GM20000 (cell line): Measurements from ENCODE around the gene THAP4.

Experiments used
- DNase-seq: peaks from one replicate; pipeline ENCODE4 v3.0.0; 2012; ENCODE audit warnings: low spot score
- TF ChIP-seq, protein P1 (sequence below): IDR thresholded peaks from 2 replicates; pipeline ENCODE4 v1.5.1; 2012; ENCODE audit warnings: mild to moderate bottlenecking, control low read depth; ENCODE audit errors: extremely low read depth, missing control alignments

THAP4 gene

DNA sequence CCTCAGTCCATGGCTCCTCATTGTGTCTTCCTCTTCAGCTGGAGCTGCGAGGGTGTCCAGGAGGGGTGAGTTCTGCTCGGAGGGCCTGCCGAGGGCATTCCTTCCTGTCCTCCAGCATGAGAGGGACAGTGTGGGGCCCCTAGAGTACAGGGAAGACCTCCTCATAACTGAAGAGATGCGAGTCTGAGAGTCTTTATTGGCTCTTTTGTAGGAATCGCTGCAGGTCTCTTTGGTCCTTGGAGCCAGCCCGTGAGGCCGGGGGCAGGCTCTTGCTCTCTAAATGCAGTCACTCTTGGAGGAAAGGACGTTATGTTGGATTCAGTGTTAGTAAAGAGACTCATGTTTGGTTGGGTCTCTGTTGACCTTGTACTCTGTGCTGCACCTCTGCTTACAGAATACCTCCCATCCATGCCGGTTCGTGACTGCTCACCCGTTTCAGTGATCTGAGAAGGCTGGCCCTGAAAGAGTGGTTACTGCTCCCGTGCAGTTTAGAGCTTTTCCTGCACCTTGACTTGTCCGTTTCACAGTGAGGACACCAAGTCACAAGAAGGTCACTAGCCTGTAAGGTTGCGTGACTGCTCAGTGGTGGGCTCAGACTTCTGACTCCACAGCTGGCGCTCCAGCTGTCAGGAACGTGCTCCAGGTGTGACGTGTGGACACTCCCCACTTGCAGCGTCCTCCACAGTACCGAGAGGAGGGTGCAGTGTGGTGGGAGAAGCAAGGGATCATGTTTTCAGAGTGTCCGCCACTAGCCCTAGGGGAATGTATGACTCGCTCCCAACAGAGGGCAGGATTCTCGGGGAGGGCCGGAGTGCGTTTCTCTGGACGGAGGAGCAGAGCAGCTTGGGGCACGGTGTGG is 8.3 kb upstream of the THAP4 start:
- no peak for DNase-seq
- TF ChIP-seq, protein P1, sequence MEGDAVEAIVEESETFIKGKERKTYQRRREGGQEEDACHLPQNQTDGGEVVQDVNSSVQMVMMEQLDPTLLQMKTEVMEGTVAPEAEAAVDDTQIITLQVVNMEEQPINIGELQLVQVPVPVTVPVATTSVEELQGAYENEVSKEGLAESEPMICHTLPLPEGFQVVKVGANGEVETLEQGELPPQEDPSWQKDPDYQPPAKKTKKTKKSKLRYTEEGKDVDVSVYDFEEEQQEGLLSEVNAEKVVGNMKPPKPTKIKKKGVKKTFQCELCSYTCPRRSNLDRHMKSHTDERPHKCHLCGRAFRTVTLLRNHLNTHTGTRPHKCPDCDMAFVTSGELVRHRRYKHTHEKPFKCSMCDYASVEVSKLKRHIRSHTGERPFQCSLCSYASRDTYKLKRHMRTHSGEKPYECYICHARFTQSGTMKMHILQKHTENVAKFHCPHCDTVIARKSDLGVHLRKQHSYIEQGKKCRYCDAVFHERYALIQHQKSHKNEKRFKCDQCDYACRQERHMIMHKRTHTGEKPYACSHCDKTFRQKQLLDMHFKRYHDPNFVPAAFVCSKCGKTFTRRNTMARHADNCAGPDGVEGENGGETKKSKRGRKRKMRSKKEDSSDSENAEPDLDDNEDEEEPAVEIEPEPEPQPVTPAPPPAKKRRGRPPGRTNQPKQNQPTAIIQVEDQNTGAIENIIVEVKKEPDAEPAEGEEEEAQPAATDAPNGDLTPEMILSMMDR = no peak

DNA sequence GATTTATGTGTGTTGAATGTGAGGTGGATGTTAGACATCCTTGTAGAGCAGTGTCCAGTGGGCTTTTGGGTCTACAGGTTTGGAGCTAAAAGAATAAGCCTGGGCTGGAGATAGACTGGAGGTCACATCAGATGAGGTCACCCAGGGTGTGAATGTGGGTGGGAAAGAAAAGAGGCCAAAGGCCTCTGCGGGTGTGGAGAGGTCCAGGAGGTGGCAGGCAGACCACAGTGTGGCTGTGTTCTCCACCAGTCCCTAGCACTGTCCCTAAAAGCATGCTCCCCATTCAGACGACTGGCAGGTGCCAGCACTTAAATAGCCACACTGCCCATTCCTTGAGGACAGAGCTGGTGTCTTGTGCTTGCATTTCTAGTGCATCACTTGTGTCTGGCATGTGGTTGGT is 4.7 kb upstream of the THAP4 start:
- TF ChIP-seq, protein P1 = no peak
- DNase-seq = no peak

DNA sequence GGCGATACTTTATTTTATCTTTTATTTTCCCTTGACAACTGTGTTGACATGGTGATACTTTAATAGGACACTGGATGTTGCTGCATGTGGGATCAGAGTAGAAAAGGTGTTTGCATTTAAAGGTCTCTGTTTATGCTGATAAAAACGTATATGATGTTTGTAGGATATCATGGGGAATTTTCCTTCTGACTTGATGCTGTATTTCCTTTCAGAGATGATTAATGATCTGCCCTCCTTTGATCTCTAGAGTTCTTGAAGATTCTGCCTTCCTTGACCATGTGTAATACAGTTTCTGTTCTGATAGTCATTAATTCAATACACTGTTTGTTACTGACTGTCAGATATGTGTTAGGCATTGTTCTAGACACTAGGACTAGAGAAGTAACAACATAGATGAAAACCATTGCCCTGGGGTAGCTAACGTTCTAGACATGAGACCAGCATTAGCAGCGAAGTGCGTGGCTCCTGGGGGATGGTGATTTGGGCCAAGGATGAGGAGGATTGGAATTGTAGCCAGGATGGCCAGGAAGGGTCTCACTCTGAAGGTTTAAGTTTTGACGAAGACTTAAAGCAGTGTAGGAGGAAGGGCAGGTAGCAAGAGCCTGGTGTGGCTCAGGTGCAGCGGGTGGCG is 3.3 kb upstream of the THAP4 start:
- TF ChIP-seq, protein P1 = no peak
- no peak for DNase-seq

DNA sequence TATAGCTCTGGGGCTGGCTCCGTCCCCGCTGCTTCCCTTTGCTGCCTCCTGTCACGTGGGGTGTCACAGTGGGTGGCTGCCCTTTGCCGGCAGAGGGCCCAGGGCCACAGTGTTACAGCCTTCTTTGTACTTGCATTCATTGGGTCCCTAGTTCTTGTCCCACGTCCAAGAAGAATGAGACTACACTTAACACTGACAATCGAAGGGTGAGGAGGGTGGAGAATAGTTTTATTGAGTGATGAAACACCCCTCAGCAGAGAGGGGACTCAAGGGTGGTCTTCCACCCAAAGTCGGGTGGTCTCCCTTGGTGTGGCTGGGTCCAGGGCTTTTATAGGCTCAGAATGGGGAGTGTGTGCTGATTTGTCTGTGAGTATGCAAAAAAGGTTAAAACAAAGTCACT is 2.4 kb upstream of the THAP4 start:
- no peak for DNase-seq
- TF ChIP-seq, protein P1 = no peak

DNA sequence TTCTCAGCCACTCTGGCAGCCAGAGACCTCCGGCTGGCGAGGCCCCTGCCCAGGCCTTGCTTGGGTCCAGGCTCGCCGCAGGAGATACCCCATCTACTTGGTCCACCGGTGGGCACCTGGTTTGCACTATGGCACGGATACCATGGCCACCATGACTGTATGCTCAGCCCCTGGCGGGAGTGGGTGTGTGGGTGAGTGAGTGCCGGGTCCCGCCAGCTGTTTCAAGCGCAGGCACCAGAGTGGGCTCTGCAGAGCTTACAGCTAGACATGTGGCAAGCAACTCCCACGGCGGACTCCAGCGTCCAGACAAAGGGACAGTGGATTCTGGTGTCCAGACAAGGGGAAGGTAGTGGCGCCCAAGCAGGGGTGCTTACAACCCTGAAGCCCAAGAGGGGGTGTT is 2.0 kb upstream of the THAP4 start:
- no peak for DNase-seq
- TF ChIP-seq, protein P1 = no peak

DNA sequence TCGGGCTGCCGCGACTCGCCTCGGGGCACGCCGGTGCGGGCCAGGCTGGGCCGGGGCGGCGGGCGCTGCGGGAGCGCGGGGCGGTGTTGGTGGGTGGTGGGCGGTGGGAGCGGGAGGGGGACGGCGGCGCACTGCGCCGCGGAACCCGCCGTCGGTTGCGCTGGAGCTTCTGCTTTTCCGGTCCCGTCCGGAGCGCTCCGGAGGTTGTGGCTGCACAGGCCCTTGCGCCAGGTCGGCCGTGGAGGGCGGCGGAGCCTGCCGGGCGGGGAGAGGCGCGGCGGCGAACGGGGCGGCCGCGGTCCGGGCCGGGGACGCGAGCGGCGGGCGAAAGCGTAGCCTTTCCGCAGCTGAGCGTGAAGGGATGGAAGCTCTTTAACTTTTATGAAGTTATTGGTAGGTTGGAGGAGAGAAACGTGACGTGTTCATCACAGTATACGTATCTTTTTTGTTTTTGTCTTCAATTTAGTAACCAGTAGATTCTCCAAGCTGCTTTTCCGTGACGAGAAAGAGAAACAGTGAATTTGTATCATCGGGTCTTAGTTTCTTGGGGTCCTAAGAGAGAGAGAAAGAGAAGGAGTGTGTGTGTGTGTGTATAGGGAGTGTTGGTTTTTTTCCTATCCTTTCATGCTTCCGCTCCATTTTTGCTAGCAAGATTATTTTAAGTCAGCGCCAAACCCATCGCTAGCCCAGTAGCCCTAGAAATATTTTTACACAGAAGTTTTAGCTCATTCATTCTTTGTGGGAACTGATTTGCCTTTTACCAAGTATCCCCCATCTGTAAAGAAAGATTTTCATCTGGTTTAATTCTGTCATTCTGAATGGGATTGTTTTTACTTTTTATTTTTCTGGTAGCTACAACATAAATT is 1.1 kb upstream of the THAP4 start:
- TF ChIP-seq, protein P1 = no peak
- DNase-seq = peak; percentile 81
